VCaP (cell line): ENCODE results near the gene TLE1.

Experiments
- H3K27ac ChIP-seq: fragments of 450-650 bp; 2 replicates; pipeline ENCODE4 v1.5.1; 2017
- TF ChIP-seq, protein P1 (sequence below): fragments of 450-650 bp; conservative IDR thresholded peaks from 2 replicates; pipeline ENCODE4 v1.5.1; 2017; ENCODE audit warnings: mild to moderate bottlenecking, moderate library complexity

Gene TLE1

DNA sequence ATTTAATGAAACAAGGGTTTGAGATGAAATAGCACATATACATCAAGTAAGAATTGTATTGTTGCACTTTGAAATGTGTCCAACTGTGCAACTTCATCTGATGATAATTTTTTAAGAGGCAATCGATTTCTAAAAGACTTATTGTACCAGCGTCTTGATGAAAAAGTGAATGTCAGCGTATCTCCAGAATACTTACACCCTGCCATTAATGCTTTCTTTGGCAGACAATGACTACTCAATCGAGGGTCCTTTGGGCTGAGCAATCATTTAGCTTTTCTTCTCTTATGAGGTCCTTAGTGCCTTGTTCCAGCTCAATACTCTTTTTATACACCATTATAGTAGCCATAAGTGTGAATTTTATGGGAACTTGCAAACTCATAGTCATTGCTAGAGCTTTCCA is 4.7 kb downstream of the TLE1 start:
- TF ChIP-seq, protein P1, sequence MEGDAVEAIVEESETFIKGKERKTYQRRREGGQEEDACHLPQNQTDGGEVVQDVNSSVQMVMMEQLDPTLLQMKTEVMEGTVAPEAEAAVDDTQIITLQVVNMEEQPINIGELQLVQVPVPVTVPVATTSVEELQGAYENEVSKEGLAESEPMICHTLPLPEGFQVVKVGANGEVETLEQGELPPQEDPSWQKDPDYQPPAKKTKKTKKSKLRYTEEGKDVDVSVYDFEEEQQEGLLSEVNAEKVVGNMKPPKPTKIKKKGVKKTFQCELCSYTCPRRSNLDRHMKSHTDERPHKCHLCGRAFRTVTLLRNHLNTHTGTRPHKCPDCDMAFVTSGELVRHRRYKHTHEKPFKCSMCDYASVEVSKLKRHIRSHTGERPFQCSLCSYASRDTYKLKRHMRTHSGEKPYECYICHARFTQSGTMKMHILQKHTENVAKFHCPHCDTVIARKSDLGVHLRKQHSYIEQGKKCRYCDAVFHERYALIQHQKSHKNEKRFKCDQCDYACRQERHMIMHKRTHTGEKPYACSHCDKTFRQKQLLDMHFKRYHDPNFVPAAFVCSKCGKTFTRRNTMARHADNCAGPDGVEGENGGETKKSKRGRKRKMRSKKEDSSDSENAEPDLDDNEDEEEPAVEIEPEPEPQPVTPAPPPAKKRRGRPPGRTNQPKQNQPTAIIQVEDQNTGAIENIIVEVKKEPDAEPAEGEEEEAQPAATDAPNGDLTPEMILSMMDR: no peak
- H3K27ac ChIP-seq: no peak overlapping the region

DNA sequence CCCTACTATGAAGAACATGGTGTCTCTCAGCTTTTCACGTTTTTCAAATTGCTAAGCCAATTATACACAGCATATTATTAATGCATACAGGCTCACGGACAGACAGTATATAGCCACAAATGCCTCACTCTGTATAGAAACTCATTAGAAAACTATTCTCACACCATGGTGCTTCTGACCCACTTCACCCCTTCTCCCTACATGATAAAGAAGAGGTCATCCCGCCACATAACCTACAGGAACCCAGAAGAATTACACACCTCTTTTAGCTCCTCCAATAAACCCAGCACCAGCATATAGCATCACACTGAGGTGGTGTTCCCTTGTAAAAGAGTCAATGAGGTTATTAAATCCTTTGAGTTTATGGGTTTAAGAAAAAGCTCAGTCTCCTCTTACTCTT is 5.6 kb downstream of the TLE1 start:
- TF ChIP-seq, protein P1: no peak
- no peak overlapping the region for H3K27ac ChIP-seq

GRCh38 chr9:81683238-81683637 is 6.1 kb downstream of the TLE1 start:
- H3K27ac ChIP-seq: no peak overlapping the region
- TF ChIP-seq, protein P1: no peak

- H3K27ac ChIP-seq: no peak overlapping the region
- TF ChIP-seq, protein P1: no peak
Measured at GRCh38 chr9:81682797-81683196, 6.5 kb downstream of the TLE1 start.

GRCh38 chr9:81682177-81682576 is 7.2 kb downstream of the TLE1 start:
- TF ChIP-seq, protein P1: no peak
- H3K27ac ChIP-seq: no peak overlapping the region

GRCh38 chr9:81680506-81680905 is 8.8 kb downstream of the TLE1 start:
- no peak overlapping the region for H3K27ac ChIP-seq
- TF ChIP-seq, protein P1: no peak

- H3K27ac ChIP-seq: no peak overlapping the region
- TF ChIP-seq, protein P1: no peak
Measured at GRCh38 chr9:81680006-81680405, 9.3 kb downstream of the TLE1 start.

DNA sequence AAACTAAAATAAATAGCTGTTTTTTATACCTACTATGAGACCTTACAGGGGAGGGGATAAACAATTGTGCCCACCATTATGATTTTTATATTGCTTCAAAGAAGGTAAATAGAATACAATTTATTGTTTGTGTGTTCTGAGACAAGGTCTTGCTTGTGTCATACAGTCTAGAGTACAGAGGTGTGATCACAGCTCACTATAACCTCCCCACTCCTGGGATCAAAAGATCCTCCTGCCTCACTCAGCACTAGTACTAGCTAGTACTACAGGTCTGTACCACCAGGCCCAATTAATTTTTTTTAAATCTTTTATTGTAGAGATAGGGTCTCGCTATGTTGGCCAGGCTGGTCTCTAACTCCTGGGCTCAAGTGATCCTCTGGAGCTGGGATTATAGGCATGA is 11.3 kb downstream of the TLE1 start:
- TF ChIP-seq, protein P1: no peak
- no peak overlapping the region for H3K27ac ChIP-seq
